Endodermal cell (in vitro differentiated cells): Measurements from ENCODE around the gene METTL9. TPM values are rescaled to one million over a fixed set of nuclear protein-coding genes. Genes with fewer than 3 reads are reported as not detected.

Source experiments
- DNase-seq: peaks from one replicate; pipeline ENCODE4 v3.0.0-alpha.2; 2017
- H3K27ac ChIP-seq: 2 replicates; pipeline ENCODE4 v1.5.1; 2013; ENCODE audit warnings: mild to moderate bottlenecking, low read depth, low read length, moderate library complexity
- H3K27me3 ChIP-seq: 2 replicates; pipeline ENCODE4 v1.6.1; 2013; ENCODE audit warnings: mild to moderate bottlenecking, low read length, moderate library complexity; ENCODE audit not compliant: insufficient read depth, control insufficient read depth, poor library complexity, severe bottlenecking
- H3K36me3 ChIP-seq: 2 replicates; pipeline ENCODE4 v1.7.0; 2013; ENCODE audit warnings: mild to moderate bottlenecking, low read length, moderate library complexity; ENCODE audit not compliant: control insufficient read depth, insufficient read depth
- H3K4me1 ChIP-seq: one replicate; pipeline ENCODE4 v1.7.0; 2013; ENCODE audit warnings: low read length; ENCODE audit not compliant: control insufficient read depth, insufficient read depth
- H3K4me3 ChIP-seq: 2 replicates; pipeline ENCODE4 v1.5.1; 2013; ENCODE audit warnings: mild to moderate bottlenecking, low read length, moderate library complexity
- H3K9ac ChIP-seq: 2 replicates; pipeline ENCODE4 v1.6.1; 2013; ENCODE audit warnings: mild to moderate bottlenecking, low read length, moderate library complexity; ENCODE audit not compliant: poor library complexity, severe bottlenecking; ENCODE audit errors: extremely low read depth
- H3K9me3 ChIP-seq: 2 replicates; pipeline ENCODE4 v1.6.1; 2013; ENCODE audit warnings: mild to moderate bottlenecking, low read length, moderate library complexity; ENCODE audit not compliant: control insufficient read depth
- H3K27ac Mint-ChIP-seq: 2 replicates; pipeline ENCODE4 v1.8.0; 2020; ENCODE audit warnings: mixed read lengths
- H3K27me3 Mint-ChIP-seq: 2 replicates; pipeline ENCODE4 v1.8.0; 2021; ENCODE audit warnings: mild to moderate bottlenecking, mixed read lengths; ENCODE audit not compliant: insufficient read depth
- H3K36me3 Mint-ChIP-seq: 2 replicates; pipeline ENCODE4 v1.8.0; 2020; ENCODE audit warnings: low read depth, mixed read lengths
- H3K4me1 Mint-ChIP-seq: 2 replicates; pipeline ENCODE4 v1.8.0; 2020; ENCODE audit warnings: mixed read lengths
- H3K4me3 Mint-ChIP-seq: 2 replicates; pipeline ENCODE4 v1.8.0; 2020; ENCODE audit warnings: mild to moderate bottlenecking, moderate library complexity, mixed read lengths
- H3K9me3 Mint-ChIP-seq: 2 replicates; pipeline ENCODE4 v1.8.0; 2020; ENCODE audit warnings: mild to moderate bottlenecking, mixed read lengths
- WGBS, 2 experiments: methylation state at CpG; one replicate each; pipeline versions ENCODE4 v1.1.5 to v1.1.7; 2013; ENCODE audit warnings: missing lambda C conversion rate in 2 of 2, mixed read lengths in 1 of 2; ENCODE audit not compliant: insufficient coverage in 1 of 2, insufficient read length in 1 of 2; 5-methylcytosine and 5-hydroxymethylcytosine counted together
- total RNA-seq, 2 donors: library from RNA; stranded (reverse); fragmentation: NEBNext Ultra II Directional in 1 of 2; extraction: Animal tissue kit (Norgen Biotek cat#: 25700) in 1 of 2; gene quantifications; 2 replicates in 1 of 2; 3 replicates in 1 of 2; pipeline ENCODE4 v1.2.1, GENCODE V29; 2021
- TF ChIP-seq, protein P1 (sequence below): fragments of 200-600 bp; sonication (generic); conservative IDR thresholded peaks from 2 replicates; pipeline ENCODE4 v1.5.0; 2021; ENCODE audit warnings: antibody characterized with exemption, mild to moderate bottlenecking

METTL9 gene
- total RNA-seq, 2 donors from 2014 or later, result 145 to 149 TPM

- Histone ChIP-seq H3K27me3 (no peaks in the 10 kb centered on the region), H3K36me3 (no peaks in the 10 kb centered on the region), H3K4me1 (no peaks in the 10 kb centered on the region), H3K4me3 (no peak within 1 kb of the TSS), H3K27ac (no peak within 1 kb of the TSS), H3K9me3 (no peaks in the 10 kb centered on the region), H3K9ac (no peak within 1 kb of the TSS)
- Mint-ChIP-seq H3K4me3 (peak within 1 kb of the TSS; percentile 44), H3K36me3 (no peaks in the 10 kb centered on the region), H3K4me1 (peaks cover 9% of the 10 kb centered on the region), H3K9me3 (no peaks in the 10 kb centered on the region), H3K27me3 (peaks cover 5% of the 10 kb centered on the region), H3K27ac (no peak within 1 kb of the TSS)
- TF ChIP-seq, protein P1, sequence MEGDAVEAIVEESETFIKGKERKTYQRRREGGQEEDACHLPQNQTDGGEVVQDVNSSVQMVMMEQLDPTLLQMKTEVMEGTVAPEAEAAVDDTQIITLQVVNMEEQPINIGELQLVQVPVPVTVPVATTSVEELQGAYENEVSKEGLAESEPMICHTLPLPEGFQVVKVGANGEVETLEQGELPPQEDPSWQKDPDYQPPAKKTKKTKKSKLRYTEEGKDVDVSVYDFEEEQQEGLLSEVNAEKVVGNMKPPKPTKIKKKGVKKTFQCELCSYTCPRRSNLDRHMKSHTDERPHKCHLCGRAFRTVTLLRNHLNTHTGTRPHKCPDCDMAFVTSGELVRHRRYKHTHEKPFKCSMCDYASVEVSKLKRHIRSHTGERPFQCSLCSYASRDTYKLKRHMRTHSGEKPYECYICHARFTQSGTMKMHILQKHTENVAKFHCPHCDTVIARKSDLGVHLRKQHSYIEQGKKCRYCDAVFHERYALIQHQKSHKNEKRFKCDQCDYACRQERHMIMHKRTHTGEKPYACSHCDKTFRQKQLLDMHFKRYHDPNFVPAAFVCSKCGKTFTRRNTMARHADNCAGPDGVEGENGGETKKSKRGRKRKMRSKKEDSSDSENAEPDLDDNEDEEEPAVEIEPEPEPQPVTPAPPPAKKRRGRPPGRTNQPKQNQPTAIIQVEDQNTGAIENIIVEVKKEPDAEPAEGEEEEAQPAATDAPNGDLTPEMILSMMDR, result no peak
- DNase-seq, result peak; percentile 75
- WGBS, 2 experiments, result 40 to 62% methylated on average over 13 to 42 of the region's 45 CpGs
These were observed 64.7 kb downstream of the METTL9 start, which contains the start of gene OTOA for GRCh38 chr16:21663889-21664647. OTOA (plus strand) TSS chr16:21663968; CDS start chr16:21678515, 14,547 bp downstream.

DNA sequence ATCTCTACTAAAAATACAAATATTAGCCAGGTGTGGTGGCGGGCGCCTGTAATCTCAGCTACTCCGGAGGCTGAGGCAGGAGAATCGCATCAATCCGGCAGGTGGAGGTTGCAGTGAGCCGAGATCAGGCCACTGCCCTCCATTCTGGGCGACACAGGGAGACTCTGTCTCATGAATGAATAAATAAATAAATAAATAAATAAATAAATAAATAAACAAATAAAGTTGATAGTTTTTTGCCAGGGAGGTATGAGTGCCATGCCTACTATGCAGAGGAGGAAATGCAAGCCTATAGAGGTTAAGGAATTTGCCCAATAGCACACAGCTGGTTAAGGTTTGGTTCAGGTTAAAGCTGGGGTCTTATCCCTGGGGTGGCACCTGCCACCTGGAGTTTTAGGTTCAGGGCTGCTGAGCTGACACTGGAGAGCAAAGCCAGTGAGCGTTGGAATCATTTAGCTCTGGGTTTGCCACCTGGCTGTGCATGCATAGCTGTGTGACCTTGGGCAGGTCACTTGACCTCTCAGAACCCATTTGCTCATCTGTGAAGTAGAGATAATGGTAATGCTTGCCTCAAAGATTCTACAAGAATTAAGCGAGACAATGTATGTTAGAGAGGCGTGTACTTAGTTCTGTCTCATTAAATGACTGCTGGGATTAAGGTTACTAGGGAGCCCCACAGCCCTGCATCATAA, 65.6 kb downstream of the METTL9 start:
- H3K9me3 Mint-ChIP-seq, result no peaks in the 10 kb centered on the region
- TF ChIP-seq, protein P1, result no peak
- Histone ChIP-seq H3K4me3 (no peak overlapping the region), H3K9me3 (no peaks in the 10 kb centered on the region), H3K4me1 (no peaks in the 10 kb centered on the region), H3K27ac (no peak overlapping the region), H3K27me3 (no peaks in the 10 kb centered on the region), H3K36me3 (no peaks in the 10 kb centered on the region), H3K9ac (no peak overlapping the region)
- DNase-seq, result no peak
- peaks cover 9% of the 10 kb centered on the region for H3K4me1 Mint-ChIP-seq
- 91 to 96% methylated on average over 4 to 9 of the region's 10 CpGs for WGBS, 2 experiments
- H3K4me3 Mint-ChIP-seq, result no peak overlapping the region
- H3K27ac Mint-ChIP-seq, result no peak overlapping the region
- peaks cover 5% of the 10 kb centered on the region for H3K27me3 Mint-ChIP-seq
- H3K36me3 Mint-ChIP-seq, result no peaks in the 10 kb centered on the region

DNA sequence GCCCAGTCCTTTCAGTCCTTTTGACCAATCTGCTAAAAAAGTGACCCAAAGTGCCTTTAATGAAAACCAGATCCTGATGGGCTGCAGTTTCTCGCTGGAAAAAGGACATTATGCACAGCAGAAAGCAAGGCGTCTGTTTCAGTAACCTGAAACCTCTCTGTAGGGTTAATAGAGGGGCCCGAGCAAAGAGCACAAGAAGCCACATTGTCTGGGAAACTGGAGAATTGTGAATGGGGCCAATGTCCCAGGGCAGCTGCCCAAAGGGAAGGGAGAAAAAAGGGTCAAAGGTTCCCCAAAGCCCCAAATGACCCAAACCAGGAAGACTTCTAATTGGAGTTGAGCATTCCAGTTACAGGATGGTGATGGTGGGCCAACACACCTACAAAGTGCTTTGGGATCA, 67.4 kb downstream of the METTL9 start:
- Histone ChIP-seq H3K4me3 (no peak overlapping the region), H3K27ac (peak overlapping the region; percentile 40), H3K9me3 (no peaks in the 10 kb centered on the region), H3K4me1 (no peaks in the 10 kb centered on the region), H3K36me3 (no peaks in the 10 kb centered on the region), H3K27me3 (no peaks in the 10 kb centered on the region), H3K9ac (no peak overlapping the region)
- Mint-ChIP-seq H3K36me3 (no peaks in the 10 kb centered on the region), H3K4me1 (peaks cover 9% of the 10 kb centered on the region), H3K27ac (no peak overlapping the region), H3K27me3 (peaks cover 5% of the 10 kb centered on the region), H3K9me3 (no peaks in the 10 kb centered on the region), H3K4me3 (no peak overlapping the region)
- whole genome bisulfite sequencing, 2 experiments, result 44 to 61% methylated on average over 3 of the region's 3 CpGs
- TF ChIP-seq, protein P1, result no peak
- DNase-seq, result peak; percentile 22
